ENCODE results near the gene ATF6.
"Not testable (repeated sequence)": the region's sequence is repeated elsewhere in the genome, so short reads cannot be mapped to it uniquely, and the experiment has no call there.

ATF6 gene

GRCh38 chr1:161733526-161733925 lies 32.6 kb upstream of the ATF6 start:
- DNase-seq (ENCODE audit: low read depth in 4 of 4, low spot score in 1 of 4), result no peak

- DNase-seq (ENCODE audit: low read depth in 4 of 4, low spot score in 1 of 4), result no peak
Measured at GRCh38 chr1:161735837-161736236, 30.3 kb upstream of the ATF6 start.

- no peak for DNase-seq (ENCODE audit: low read depth in 4 of 4, low spot score in 1 of 4)
Measured at GRCh38 chr1:161736335-161736969, 29.7 kb upstream of the ATF6 start.

- DNase-seq (ENCODE audit: low read depth in 4 of 4, low spot score in 1 of 4), result no peak
Measured at GRCh38 chr1:161737625-161738024, 28.5 kb upstream of the ATF6 start.

- DNase-seq (ENCODE audit: low read depth in 4 of 4, low spot score in 1 of 4), result no peak
Measured at GRCh38 chr1:161738627-161739287, 27.4 kb upstream of the ATF6 start.

GRCh38 chr1:161739865-161740566 lies 26.1 kb upstream of the ATF6 start:
- no peak for DNase-seq (ENCODE audit: low read depth in 4 of 4, low spot score in 1 of 4)

- no peak for DNase-seq (ENCODE audit: low read depth in 4 of 4, low spot score in 1 of 4)
Measured at GRCh38 chr1:161740921-161741320, 25.2 kb upstream of the ATF6 start.

GRCh38 chr1:161743231-161743630 lies 22.9 kb upstream of the ATF6 start:
- no peak for DNase-seq (ENCODE audit: low read depth in 4 of 4, low spot score in 1 of 4)

- DNase-seq (ENCODE audit: low read depth in 4 of 4, low spot score in 1 of 4), result no peak
Measured at GRCh38 chr1:161747801-161748200, 18.3 kb upstream of the ATF6 start.

GRCh38 chr1:161749509-161750407 lies 16.4 kb upstream of the ATF6 start, which contains the start of gene DUSP12:
Gene DUSP12, plus strand, starts transcription at chr1:161749786. Its CDS starts 16 bp downstream, at chr1:161749802.
- DNase-seq (ENCODE audit: low read depth in 4 of 4, low spot score in 1 of 4), result peak; percentile 68 to 84 (median 76)

- no peak for DNase-seq (ENCODE audit: low read depth in 4 of 4, low spot score in 1 of 4)
Measured at GRCh38 chr1:161763522-161764098, 2.5 kb upstream of the ATF6 start.

- DNase-seq (ENCODE audit: low read depth in 4 of 4, low spot score in 1 of 4), result no peak
Measured at GRCh38 chr1:161768461-161768860, 2.3 kb downstream of the ATF6 start.

GRCh38 chr1:161768986-161769672 lies 3.0 kb downstream of the ATF6 start:
- DNase-seq (ENCODE audit: low read depth in 4 of 4, low spot score in 1 of 4), result no peak

GRCh38 chr1:161769673-161770045 lies 3.5 kb downstream of the ATF6 start:
- not testable (repeated sequence) for DNase-seq (ENCODE audit: low read depth in 4 of 4, low spot score in 1 of 4)

GRCh38 chr1:161770250-161770649 lies 4.1 kb downstream of the ATF6 start:
- no peak for DNase-seq (ENCODE audit: low read depth in 4 of 4, low spot score in 1 of 4)

- no peak for DNase-seq (ENCODE audit: low read depth in 4 of 4, low spot score in 1 of 4)
Measured at GRCh38 chr1:161771161-161771560, 5.0 kb downstream of the ATF6 start.

- DNase-seq (ENCODE audit: low read depth in 4 of 4, low spot score in 1 of 4), result no peak
Measured at GRCh38 chr1:161771973-161772372, 5.9 kb downstream of the ATF6 start.

GRCh38 chr1:161772397-161772796 lies 6.3 kb downstream of the ATF6 start:
- DNase-seq (ENCODE audit: low read depth in 4 of 4, low spot score in 1 of 4), result no peak

- no peak for DNase-seq (ENCODE audit: low read depth in 4 of 4, low spot score in 1 of 4)
Measured at GRCh38 chr1:161773791-161774190, 7.7 kb downstream of the ATF6 start.

- no peak for DNase-seq (ENCODE audit: low read depth in 4 of 4, low spot score in 1 of 4)
Measured at GRCh38 chr1:161777261-161777660, 11.1 kb downstream of the ATF6 start.
